ENCODE results near the gene NIPA2.
"Not testable (repeated sequence)": the region's sequence is repeated elsewhere in the genome, so short reads cannot be mapped to it uniquely, and the experiment has no call there.

The NIPA2 gene

DNA sequence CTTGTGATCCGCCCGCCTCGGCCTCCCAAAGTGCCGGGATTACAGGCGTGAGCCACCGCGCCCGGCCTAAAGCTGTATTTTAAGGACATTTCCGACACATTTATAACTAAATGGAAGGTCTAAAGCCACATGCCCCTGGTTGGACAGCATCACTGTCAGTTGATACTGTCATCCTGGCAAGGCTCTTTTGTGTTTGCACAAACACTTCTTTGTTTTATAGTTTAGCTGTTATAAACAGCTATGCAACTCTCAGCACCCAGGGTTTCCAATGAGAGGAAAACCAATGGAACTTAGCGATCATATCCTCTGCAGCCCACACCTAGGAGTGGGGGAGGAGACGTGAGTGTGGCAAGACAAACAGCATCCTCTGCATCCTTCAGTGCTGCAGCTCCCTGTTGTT is 32.3 kb upstream of the NIPA2 start:
- H3K27ac ChIP-seq: no peak overlapping the region

DNA sequence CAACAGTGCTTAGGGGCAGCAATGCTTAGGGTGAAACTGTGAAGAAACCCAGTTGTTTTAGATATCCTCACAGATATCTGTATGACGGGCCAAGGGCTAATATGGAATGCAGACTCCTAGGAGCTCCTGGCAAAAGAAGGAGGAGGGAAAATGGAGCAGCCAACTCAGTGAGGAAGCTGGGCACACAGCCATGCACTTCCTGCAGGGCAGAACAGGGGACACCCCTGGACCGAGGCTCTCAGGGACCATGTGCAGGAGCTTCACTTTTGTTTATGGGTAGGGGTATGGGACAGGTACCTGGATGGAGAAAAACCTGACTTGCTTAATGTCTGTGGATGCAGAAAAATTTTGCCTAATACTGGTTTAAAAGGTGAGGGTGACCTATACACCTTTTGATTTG is 31.8 kb upstream of the NIPA2 start:
- H3K9me3 ChIP-seq (replicated peaks in 1 of 11): peaks cover 0 to 5% (median 0%) of the 10 kb centered on the region in 11 experiments; a peak in 1 of 22 replicates
- no peak overlapping the region for H3K27ac ChIP-seq
- H3K4me3 ChIP-seq: no peak overlapping the region
- peaks cover 0 to 51% (median 27%) of the 10 kb centered on the region in 11 experiments; a peak in 10 of 22 replicates for H4K20me1 ChIP-seq
- H3K27me3 ChIP-seq: no peaks in the 10 kb centered on the region
- H3K36me3 ChIP-seq: peaks cover 0 to 17% (median 0%) of the 10 kb centered on the region in 11 experiments; a peak in 7 of 22 replicates
- no peak overlapping the region for H3K9ac ChIP-seq
- H3K4me1 ChIP-seq: peaks cover 12 to 59% (median 46%) of the 10 kb centered on the region in 10 experiments
- H3K4me2 ChIP-seq: no peak overlapping the region
- TF ChIP-seq Cebpa-rat (IDR thresholded peaks at IDR 0.05): no peak

More for the DNA sequence above, 32.3 kb upstream of the NIPA2 start:
- H3K4me1 ChIP-seq: peaks cover 12 to 59% (median 46%) of the 10 kb centered on the region in 10 experiments
- peaks cover 0 to 52% (median 28%) of the 10 kb centered on the region in 11 experiments; a peak in 11 of 22 replicates for H4K20me1 ChIP-seq
- H3K27me3 ChIP-seq: no peaks in the 10 kb centered on the region
- no peak for TF ChIP-seq Cebpa-rat (IDR thresholded peaks at IDR 0.05)
- H3K4me2 ChIP-seq: no peak overlapping the region
- peaks cover 0 to 17% (median 0%) of the 10 kb centered on the region in 11 experiments; a peak in 7 of 22 replicates for H3K36me3 ChIP-seq
- H3K9ac ChIP-seq: no peak overlapping the region
- H3K4me3 ChIP-seq: no peak overlapping the region
- H3K9me3 ChIP-seq (replicated peaks in 1 of 11): peaks cover 0 to 5% (median 0%) of the 10 kb centered on the region in 11 experiments; a peak in 1 of 22 replicates

DNA sequence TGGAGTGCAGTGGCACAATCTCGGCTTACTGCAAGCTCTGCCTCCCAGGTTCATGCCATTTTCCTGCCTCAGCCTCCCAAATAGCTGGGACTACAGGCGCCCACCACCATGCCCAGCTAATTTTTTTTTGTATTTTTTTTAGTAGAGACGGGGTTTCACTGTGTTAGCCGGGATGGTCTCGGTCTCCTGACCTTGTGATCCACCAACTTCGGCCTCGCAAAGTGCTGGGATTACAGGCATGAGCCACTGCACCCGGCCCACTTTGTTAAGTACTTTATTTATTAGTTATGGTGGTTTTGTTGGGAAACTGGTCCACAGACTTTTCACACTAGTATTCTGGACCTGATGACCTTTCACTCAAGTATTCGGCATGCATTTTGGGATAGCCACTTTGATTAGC is 30.6 kb upstream of the NIPA2 start:
- Histone ChIP-seq H3K4me2 (peak overlapping the region in 4 of 11 experiments; percentile 74 to 83 (median 80); a peak in 4 of 22 replicates), H3K4me1 (peaks cover 13 to 50% (median 38%) of the 10 kb centered on the region in 10 experiments), H4K20me1 (peaks cover 0 to 46% (median 23%) of the 10 kb centered on the region in 11 experiments; a peak in 10 of 22 replicates), H3K36me3 (peaks cover 0 to 25% (median 8%) of the 10 kb centered on the region in 11 experiments; a peak in 13 of 22 replicates)
- not testable (repeated sequence) for H3K4me3 ChIP-seq; H3K27me3 ChIP-seq; H3K27ac ChIP-seq; H3K9ac ChIP-seq; H3K9me3 ChIP-seq (replicated peaks in 1 of 11)

- no peak overlapping the region for H3K27ac ChIP-seq
- H3K9me3 ChIP-seq (replicated peaks in 1 of 11): peaks cover 0 to 5% (median 0%) of the 10 kb centered on the region in 11 experiments; a peak in 1 of 22 replicates
- H3K4me1 ChIP-seq: peaks cover 13 to 49% (median 37%) of the 10 kb centered on the region in 10 experiments
- no peak overlapping the region for H3K4me3 ChIP-seq
- H3K36me3 ChIP-seq: peaks cover 0 to 27% (median 12%) of the 10 kb centered on the region in 11 experiments; a peak in 13 of 22 replicates
- peak overlapping the region in 5 of 11 experiments; percentile 9 to 83 (median 78); a peak in 9 of 22 replicates for H3K4me2 ChIP-seq
- H4K20me1 ChIP-seq: peaks cover 0 to 49% (median 21%) of the 10 kb centered on the region in 11 experiments; a peak in 10 of 22 replicates
- H3K9ac ChIP-seq: no peak overlapping the region
- no peak for TF ChIP-seq Cebpa-rat (IDR thresholded peaks at IDR 0.05)
- no peaks in the 10 kb centered on the region for H3K27me3 ChIP-seq
These were observed 30.2 kb upstream of the NIPA2 start for GRCh38 chr15:22808240-22808639.

- Histone ChIP-seq H3K27me3 (no peaks in the 10 kb centered on the region), H4K20me1 (peaks cover 0 to 49% (median 21%) of the 10 kb centered on the region in 11 experiments; a peak in 10 of 22 replicates), H3K27ac (no peak overlapping the region), H3K9me3 (replicated peaks in 1 of 11) (peaks cover 0 to 5% (median 0%) of the 10 kb centered on the region in 11 experiments; a peak in 1 of 22 replicates), H3K4me2 (peak overlapping the region in 6 of 11 experiments; percentile 65 to 83 (median 78); a peak in 9 of 22 replicates), H3K4me1 (peaks cover 13 to 55% (median 37%) of the 10 kb centered on the region in 10 experiments), H3K36me3 (peaks cover 1 to 31% (median 18%) of the 10 kb centered on the region in 11 experiments; a peak in 16 of 22 replicates), H3K9ac (no peak overlapping the region), H3K4me3 (no peak overlapping the region)
- no peak for TF ChIP-seq Cebpa-rat (IDR thresholded peaks at IDR 0.05)
These were observed 29.6 kb upstream of the NIPA2 start for GRCh38 chr15:22808761-22809280.

- Histone ChIP-seq H3K4me3 (peak overlapping the region in 1 of 10 experiments; percentile 24; a peak in 2 of 20 replicates), H3K9me3 (replicated peaks in 1 of 11) (peaks cover 0 to 2% (median 0%) of the 10 kb centered on the region in 11 experiments; a peak in 1 of 22 replicates), H3K4me2 (peak overlapping the region; percentile 4 to 83 (median 75)), H3K27me3 (no peaks in the 10 kb centered on the region), H3K36me3 (peaks cover 11 to 45% (median 29%) of the 10 kb centered on the region in 11 experiments; a peak in 20 of 22 replicates), H3K27ac (peak overlapping the region in 9 of 11 experiments; percentile 31 to 76 (median 63); a peak in 18 of 22 replicates), H3K9ac (peak overlapping the region in 9 of 11 experiments; percentile 8 to 66 (median 52); a peak in 13 of 22 replicates), H4K20me1 (peaks cover 0 to 49% (median 16%) of the 10 kb centered on the region in 11 experiments; a peak in 9 of 22 replicates), H3K4me1 (peaks cover 13 to 56% (median 37%) of the 10 kb centered on the region in 10 experiments)
- TF ChIP-seq Cebpa-rat (IDR thresholded peaks at IDR 0.05): no peak
These were observed 28.2 kb upstream of the NIPA2 start for GRCh38 chr15:22810033-22810852.

GRCh38 chr15:22810853-22811338 is 27.6 kb upstream of the NIPA2 start:
- TF ChIP-seq Cebpa-rat (IDR thresholded peaks at IDR 0.05): no peak
- peak overlapping the region; percentile 4 to 83 (median 75); a peak in 21 of 22 replicates for H3K4me2 ChIP-seq
- H3K9me3 ChIP-seq (replicated peaks in 1 of 11): no peaks in the 10 kb centered on the region
- H3K4me1 ChIP-seq: peaks cover 13 to 56% (median 37%) of the 10 kb centered on the region in 10 experiments
- H3K9ac ChIP-seq: peak overlapping the region in 9 of 11 experiments; percentile 8 to 66 (median 52); a peak in 13 of 22 replicates
- peaks cover 12 to 51% (median 35%) of the 10 kb centered on the region in 11 experiments; a peak in 20 of 22 replicates for H3K36me3 ChIP-seq
- peak overlapping the region in 9 of 11 experiments; percentile 31 to 76 (median 63); a peak in 18 of 22 replicates for H3K27ac ChIP-seq
- peak overlapping the region in 1 of 10 experiments; percentile 24; a peak in 2 of 20 replicates for H3K4me3 ChIP-seq
- no peaks in the 10 kb centered on the region for H3K27me3 ChIP-seq
- H4K20me1 ChIP-seq: peaks cover 0 to 49% (median 16%) of the 10 kb centered on the region in 11 experiments; a peak in 9 of 22 replicates

- peaks cover 12 to 46% (median 32%) of the 10 kb centered on the region in 11 experiments; a peak in 20 of 22 replicates for H3K36me3 ChIP-seq
- no peak for TF ChIP-seq Cebpa-rat (IDR thresholded peaks at IDR 0.05)
- no peaks in the 10 kb centered on the region for H3K27me3 ChIP-seq
- peaks cover 0 to 42% (median 12%) of the 10 kb centered on the region in 11 experiments; a peak in 9 of 22 replicates for H4K20me1 ChIP-seq
- H3K27ac ChIP-seq: peak overlapping the region in 2 of 11 experiments; percentile 42 to 68; a peak in 4 of 22 replicates
- H3K4me3 ChIP-seq: no peak overlapping the region
- H3K4me2 ChIP-seq: peak overlapping the region in 10 of 11 experiments; percentile 54 to 83 (median 76); a peak in 14 of 22 replicates
- H3K4me1 ChIP-seq: peaks cover 13 to 56% (median 37%) of the 10 kb centered on the region in 10 experiments
- no peak overlapping the region; a peak in 1 of 22 replicates for H3K9ac ChIP-seq
- H3K9me3 ChIP-seq (replicated peaks in 1 of 11): no peaks in the 10 kb centered on the region
These were observed 26.8 kb upstream of the NIPA2 start for GRCh38 chr15:22811640-22812039.
